OCI-LY1 (cell line): ENCODE results near the gene SFN.

Experiments
- CTCF ChIP-seq: fragments of 200-600 bp; sonication (generic), shearing (Covaris generic); IDR thresholded peaks from 2 replicates; pipeline ENCODE4 v1.5.1; 2017; ENCODE audit warnings: mild to moderate bottlenecking, antibody characterized with exemption, low read length, moderate library complexity, mixed read lengths
- EZH2 ChIP-seq: fragments of 200-600 bp; sonication (generic), shearing (Covaris generic); IDR thresholded peaks from 2 replicates; pipeline ENCODE4 v1.8.0; 2017; ENCODE audit warnings: borderline replicate concordance, mixed run types, mild to moderate bottlenecking, antibody characterized with exemption, low read length, moderate library complexity, mixed read lengths

- TF ChIP-seq CTCF: peak; percentile 37
- TF ChIP-seq EZH2: no peak
Measured at GRCh38 chr1:26826261-26827105, 36.5 kb upstream of the SFN start, which contains the start of gene ZDHHC18.
